Common myeloid progenitor, CD34-positive (primary cell): ENCODE measurements around the gene ARHGAP15.

Source experiments
- CTCF ChIA-PET: fragments of 350-600 bp; sonication (Branson Sonifier 250); formaldehyde crosslinking; loops from one replicate; lab custom pipeline; 2021; ENCODE audit warnings: antibody characterized with exemption; lab: Charles Lee
- POLR2A ChIA-PET: fragments of 350-600 bp; sonication (Branson Sonifier 250); formaldehyde crosslinking; loops from one replicate; lab custom pipeline; 2021; ENCODE audit warnings: antibody characterized with exemption; lab: Charles Lee
- DNase-seq, 3 donors: peaks; one replicate each; pipeline versions ENCODE4 v3.0.0 to v3.0.0-alpha.2; 2013
- H3K27ac ChIP-seq, 2 experiments: 1 replicate in 1 of 2; 2 replicates in 1 of 2; pipeline ENCODE4 v1.7.0; 2013; ENCODE audit warnings: inconsistent platforms in 2 of 2, low read length in 2 of 2, mild to moderate bottlenecking in 2 of 2, low read depth in 1 of 2, moderate library complexity in 1 of 2; ENCODE audit not compliant: severe bottlenecking in 2 of 2, insufficient read depth in 1 of 2, poor library complexity in 1 of 2
- H3K27me3 ChIP-seq, 5 experiments: replicated peaks in 2 of 5; 1 replicate in 3 of 5; 2 replicates in 2 of 5; pipeline versions ENCODE4 v1.6.1 to v1.7.0; 2013; ENCODE audit warnings: low read length in 4 of 5, mild to moderate bottlenecking in 2 of 5, moderate library complexity in 2 of 5, inconsistent platforms in 1 of 5; ENCODE audit not compliant: insufficient read depth in 5 of 5, control insufficient read depth in 4 of 5
- H3K36me3 ChIP-seq, 4 experiments: 1 replicate in 2 of 4; 2 replicates in 2 of 4; pipeline versions ENCODE4 v1.6.1 to v1.7.0; 2013; ENCODE audit warnings: low read length in 3 of 4, control low read depth in 1 of 4, mild to moderate bottlenecking in 1 of 4; ENCODE audit not compliant: control insufficient read depth in 4 of 4, insufficient read depth in 4 of 4
- H3K4me1 ChIP-seq, 4 experiments: 1 replicate in 3 of 4; 2 replicates in 1 of 4; pipeline versions ENCODE4 v1.6.1 to v1.7.1; 2013; ENCODE audit warnings: low read length in 3 of 4, mild to moderate bottlenecking in 3 of 4, control low read depth in 1 of 4, inconsistent platforms in 1 of 4, moderate library complexity in 1 of 4; ENCODE audit not compliant: control insufficient read depth in 4 of 4, insufficient read depth in 4 of 4; ENCODE audit errors: control extremely low read depth in 1 of 4
- H3K4me3 ChIP-seq, 7 experiments: 1 replicate in 4 of 7; 2 replicates in 3 of 7; pipeline versions ENCODE4 v1.5.1 to v1.7.0; 2013; ENCODE audit warnings: mild to moderate bottlenecking in 7 of 7, low read length in 6 of 7, moderate library complexity in 6 of 7, inconsistent platforms in 2 of 7, low read depth in 2 of 7, control low read depth in 1 of 7; ENCODE audit not compliant: insufficient read depth in 4 of 7, control insufficient read depth in 1 of 7; ENCODE audit errors: extremely low read depth in 1 of 7
- H3K9me3 ChIP-seq, 5 experiments: 1 replicate in 4 of 5; 2 replicates in 1 of 5; pipeline versions ENCODE4 v1.6.1 to v1.7.1; 2013; ENCODE audit warnings: low read length in 4 of 5, mild to moderate bottlenecking in 2 of 5, inconsistent platforms in 1 of 5, low read depth in 1 of 5, moderate library complexity in 1 of 5; ENCODE audit not compliant: control insufficient read depth in 4 of 5, insufficient read depth in 2 of 5; ENCODE audit errors: control extremely low read depth in 1 of 5
- WGBS: methylation state at CpG from one replicate; pipeline ENCODE4 v1.1.5; 2013; ENCODE audit not compliant: insufficient coverage; 5-methylcytosine and 5-hydroxymethylcytosine counted together

The ARHGAP15 gene

GRCh38 chr2:143345887-143346787 lies 216.9 kb downstream of the ARHGAP15 start:
- H3K4me1 ChIP-seq, result no peaks in the 10 kb centered on the region
- H3K27me3 ChIP-seq, result no peaks in the 10 kb centered on the region
- no peak overlapping the region for H3K4me3 ChIP-seq
- no peak for DNase-seq
- ChIA-PET CTCF (interaction anchor here (1.3 kb wide), 1 partner anchor 29 kb away, joined by 3 read pairs; no protein-coding TSS in a partner anchor), POLR2A (no interaction called here)
- WGBS, result 98% methylated on average over 5 of the region's 9 CpGs
- H3K36me3 ChIP-seq, result peaks cover 0 to 5% (median 2%) of the 10 kb centered on the region in 4 experiments
- H3K27ac ChIP-seq, result no peak overlapping the region
- H3K9me3 ChIP-seq, result no peaks in the 10 kb centered on the region

GRCh38 chr2:143347271-143347695 lies 218.1 kb downstream of the ARHGAP15 start:
- no peaks in the 10 kb centered on the region for H3K27me3 ChIP-seq
- WGBS, result 87% methylated on average over 5 of the region's 10 CpGs
- no peaks in the 10 kb centered on the region for H3K9me3 ChIP-seq
- ChIA-PET CTCF (interaction anchor here (1.3 kb wide), 1 partner anchor 28 kb away, joined by 3 read pairs; no protein-coding TSS in a partner anchor), POLR2A (interaction anchor here (0.8 kb wide), 1 partner anchor 10 kb away, joined by 3 read pairs; no protein-coding TSS in a partner anchor)
- H3K4me1 ChIP-seq, result no peaks in the 10 kb centered on the region
- DNase-seq, result no peak
- no peak overlapping the region for H3K27ac ChIP-seq
- no peak overlapping the region for H3K4me3 ChIP-seq
- peaks cover 0 to 5% (median 2%) of the 10 kb centered on the region in 4 experiments for H3K36me3 ChIP-seq

- Histone ChIP-seq H3K9me3 (no peaks in the 10 kb centered on the region), H3K4me1 (no peaks in the 10 kb centered on the region), H3K36me3 (peaks cover 0 to 5% (median 2%) of the 10 kb centered on the region in 4 experiments), H3K27me3 (no peaks in the 10 kb centered on the region), H3K4me3 (no peak overlapping the region), H3K27ac (no peak overlapping the region)
- WGBS, result 92% methylated on average over 2 of the region's 4 CpGs
- no peak for DNase-seq
- POLR2A ChIA-PET, result interaction anchor here (0.8 kb wide), 1 partner anchor 9 kb away, joined by 3 read pairs; no protein-coding TSS in a partner anchor
- CTCF ChIA-PET, result no interaction called here
These were observed 218.7 kb downstream of the ARHGAP15 start for GRCh38 chr2:143347901-143348414.

- H3K27ac ChIP-seq, result no peak overlapping the region
- peaks cover 0 to 3% (median 0%) of the 10 kb centered on the region in 4 experiments for H3K36me3 ChIP-seq
- POLR2A ChIA-PET, result no interaction called here
- CTCF ChIA-PET, result interaction anchor here (1.5 kb wide), 1 partner anchor 10 kb away, joined by 5 read pairs; no protein-coding TSS in a partner anchor
- no peaks in the 10 kb centered on the region for H3K27me3 ChIP-seq
- H3K4me1 ChIP-seq, result no peaks in the 10 kb centered on the region
- no peak for DNase-seq
- no peak overlapping the region for H3K4me3 ChIP-seq
- 100% methylated on average over 4 of the region's 13 CpGs for WGBS
- no peaks in the 10 kb centered on the region for H3K9me3 ChIP-seq
These were observed 225.0 kb downstream of the ARHGAP15 start for GRCh38 chr2:143354050-143354750.

GRCh38 chr2:143355870-143356269 lies 226.7 kb downstream of the ARHGAP15 start:
- POLR2A ChIA-PET, result no interaction called here
- WGBS, result 97% methylated on average over 4 of the region's 6 CpGs
- CTCF ChIA-PET, result no interaction called here

GRCh38 chr2:143356336-143356735 lies 227.1 kb downstream of the ARHGAP15 start:
- ChIA-PET CTCF (no interaction called here), POLR2A (no interaction called here)
- H3K9me3 ChIP-seq, result no peaks in the 10 kb centered on the region

More at GRCh38 chr2:143355870-143356269, 226.7 kb downstream of the ARHGAP15 start:
- Histone ChIP-seq H3K36me3 (peaks cover 0 to 3% (median 0%) of the 10 kb centered on the region in 4 experiments), H3K27me3 (no peaks in the 10 kb centered on the region), H3K27ac (no peak overlapping the region), H3K9me3 (no peaks in the 10 kb centered on the region), H3K4me1 (no peaks in the 10 kb centered on the region), H3K4me3 (no peak overlapping the region)
- DNase-seq, result peak in 1 of 3 donors; percentile 22

More at GRCh38 chr2:143356336-143356735, 227.1 kb downstream of the ARHGAP15 start:
- no CpG with 5 or more reads among the region's 3 CpGs for WGBS
- Histone ChIP-seq H3K4me1 (no peaks in the 10 kb centered on the region), H3K27me3 (no peaks in the 10 kb centered on the region), H3K36me3 (peaks cover 0 to 3% (median 0%) of the 10 kb centered on the region in 4 experiments), H3K27ac (no peak overlapping the region), H3K4me3 (no peak overlapping the region)
- DNase-seq, result no peak
